ENCODE data around the gene FAM83B. TPM values are rescaled to one million over a fixed set of nuclear protein-coding genes. Genes with fewer than 3 reads are reported as not detected.

FAM83B gene
- total and polyA plus RNA-seq, 7 donors, result 0.04 to 1.7 (median 0.47) TPM

DNA sequence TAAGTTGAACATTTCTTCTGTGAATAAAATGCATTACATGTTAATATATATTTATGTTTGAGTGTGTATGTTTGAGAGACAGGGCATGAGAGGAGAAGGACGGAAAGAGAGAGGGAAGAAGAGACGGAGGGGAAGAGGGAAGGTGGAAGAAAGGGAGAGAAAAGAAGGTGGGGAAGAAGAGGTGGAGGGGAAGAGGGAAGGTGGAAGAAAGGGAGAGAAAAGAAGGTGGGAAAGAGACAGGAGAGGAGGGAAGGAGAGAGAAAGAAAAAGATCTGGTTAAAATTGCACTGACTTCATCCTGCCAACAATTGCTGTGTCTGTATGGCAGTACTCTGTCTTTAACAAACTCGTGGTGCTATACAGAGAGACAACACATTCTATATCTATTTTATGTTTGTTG lies 29.0 kb downstream of the FAM83B start:
- H3K4me1 ChIP-seq, result no peaks in the 10 kb centered on the region
- no peak for ATAC-seq
- 71 to 77% (median 73%) methylated on average over 3 of the region's 3 CpGs for WGBS, 3 donors
- no peak overlapping the region for H3K4me3 ChIP-seq
- H3K36me3 ChIP-seq (ENCODE audit: insufficient read depth in 1 of 2, low read depth in 1 of 2), result no peaks in the 10 kb centered on the region
- H3K9me3 ChIP-seq, result no peaks in the 10 kb centered on the region
- H3K27me3 ChIP-seq (ENCODE audit: insufficient read depth in 3 of 3, low read length in 2 of 3), result no peaks in the 10 kb centered on the region
- H3K27ac ChIP-seq, result no peak overlapping the region
- TF ChIP-seq, protein P1, sequence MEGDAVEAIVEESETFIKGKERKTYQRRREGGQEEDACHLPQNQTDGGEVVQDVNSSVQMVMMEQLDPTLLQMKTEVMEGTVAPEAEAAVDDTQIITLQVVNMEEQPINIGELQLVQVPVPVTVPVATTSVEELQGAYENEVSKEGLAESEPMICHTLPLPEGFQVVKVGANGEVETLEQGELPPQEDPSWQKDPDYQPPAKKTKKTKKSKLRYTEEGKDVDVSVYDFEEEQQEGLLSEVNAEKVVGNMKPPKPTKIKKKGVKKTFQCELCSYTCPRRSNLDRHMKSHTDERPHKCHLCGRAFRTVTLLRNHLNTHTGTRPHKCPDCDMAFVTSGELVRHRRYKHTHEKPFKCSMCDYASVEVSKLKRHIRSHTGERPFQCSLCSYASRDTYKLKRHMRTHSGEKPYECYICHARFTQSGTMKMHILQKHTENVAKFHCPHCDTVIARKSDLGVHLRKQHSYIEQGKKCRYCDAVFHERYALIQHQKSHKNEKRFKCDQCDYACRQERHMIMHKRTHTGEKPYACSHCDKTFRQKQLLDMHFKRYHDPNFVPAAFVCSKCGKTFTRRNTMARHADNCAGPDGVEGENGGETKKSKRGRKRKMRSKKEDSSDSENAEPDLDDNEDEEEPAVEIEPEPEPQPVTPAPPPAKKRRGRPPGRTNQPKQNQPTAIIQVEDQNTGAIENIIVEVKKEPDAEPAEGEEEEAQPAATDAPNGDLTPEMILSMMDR (IDR thresholded peaks at IDR 0.05), result no peak
- intact Hi-C loops (cut with DNase I), result no loop called here
- no peak for DNase-seq

DNA sequence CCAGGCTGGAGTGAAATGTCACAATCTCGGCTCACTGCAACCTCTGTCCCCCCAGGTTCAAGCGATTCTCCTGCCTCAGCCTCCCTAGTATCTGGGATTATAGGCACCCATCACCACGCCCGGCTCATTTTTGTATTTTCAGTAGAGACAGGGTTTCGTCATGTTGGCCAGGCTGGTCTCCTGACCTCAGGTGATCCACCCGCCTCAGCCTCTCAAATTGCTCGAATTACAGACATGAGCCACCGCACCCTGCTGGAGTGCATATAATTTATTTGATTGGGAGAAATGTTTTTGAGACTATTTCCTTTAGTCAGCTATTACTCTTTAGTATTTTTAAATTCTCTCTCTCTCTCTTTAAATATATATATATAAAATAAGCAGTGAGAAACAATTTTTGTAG lies 29.8 kb downstream of the FAM83B start:
- WGBS, 3 donors, result 62 to 80% (median 63%) methylated on average over 8 of the region's 8 CpGs
- H3K27me3 ChIP-seq (ENCODE audit: insufficient read depth in 3 of 3, low read length in 2 of 3), result no peaks in the 10 kb centered on the region
- no peak overlapping the region for H3K27ac ChIP-seq
- no peak for DNase-seq
- intact Hi-C loops (cut with DNase I), result no loop called here
- TF ChIP-seq, protein P1 (IDR thresholded peaks at IDR 0.05), result no peak
- H3K36me3 ChIP-seq (ENCODE audit: insufficient read depth in 1 of 2, low read depth in 1 of 2), result no peaks in the 10 kb centered on the region
- no peaks in the 10 kb centered on the region for H3K4me1 ChIP-seq
- H3K4me3 ChIP-seq, result no peak overlapping the region
- H3K9me3 ChIP-seq, result no peaks in the 10 kb centered on the region
- no peak for ATAC-seq

DNA sequence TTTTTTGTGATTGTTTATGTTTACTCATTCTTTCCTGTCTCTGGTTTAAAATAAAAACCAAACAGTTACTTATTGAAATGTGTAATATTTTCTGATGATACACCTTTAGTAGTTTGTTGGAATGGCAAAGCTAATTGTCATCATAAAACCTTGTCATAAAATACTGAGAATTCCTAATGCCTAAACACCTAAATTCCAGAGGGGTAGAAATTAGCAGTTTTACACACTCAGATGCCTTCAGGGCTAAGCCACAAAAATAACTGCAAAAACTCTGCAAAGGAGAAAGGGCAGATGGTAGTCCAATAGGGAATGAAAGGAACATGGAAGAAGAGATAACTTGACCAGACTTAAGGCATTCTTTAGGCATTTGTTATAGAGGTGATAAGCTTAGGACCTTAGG lies 30.3 kb downstream of the FAM83B start:
- Histone ChIP-seq H3K9me3 (no peaks in the 10 kb centered on the region), H3K4me1 (no peaks in the 10 kb centered on the region), H3K27me3 (ENCODE audit: insufficient read depth in 3 of 3, low read length in 2 of 3) (no peaks in the 10 kb centered on the region), H3K4me3 (no peak overlapping the region), H3K36me3 (ENCODE audit: insufficient read depth in 1 of 2, low read depth in 1 of 2) (no peaks in the 10 kb centered on the region), H3K27ac (no peak overlapping the region)
- no peak for DNase-seq
- ATAC-seq, result no peak
- intact Hi-C loops (cut with DNase I), result no loop called here
- TF ChIP-seq, protein P1 (IDR thresholded peaks at IDR 0.05), result no peak

DNA sequence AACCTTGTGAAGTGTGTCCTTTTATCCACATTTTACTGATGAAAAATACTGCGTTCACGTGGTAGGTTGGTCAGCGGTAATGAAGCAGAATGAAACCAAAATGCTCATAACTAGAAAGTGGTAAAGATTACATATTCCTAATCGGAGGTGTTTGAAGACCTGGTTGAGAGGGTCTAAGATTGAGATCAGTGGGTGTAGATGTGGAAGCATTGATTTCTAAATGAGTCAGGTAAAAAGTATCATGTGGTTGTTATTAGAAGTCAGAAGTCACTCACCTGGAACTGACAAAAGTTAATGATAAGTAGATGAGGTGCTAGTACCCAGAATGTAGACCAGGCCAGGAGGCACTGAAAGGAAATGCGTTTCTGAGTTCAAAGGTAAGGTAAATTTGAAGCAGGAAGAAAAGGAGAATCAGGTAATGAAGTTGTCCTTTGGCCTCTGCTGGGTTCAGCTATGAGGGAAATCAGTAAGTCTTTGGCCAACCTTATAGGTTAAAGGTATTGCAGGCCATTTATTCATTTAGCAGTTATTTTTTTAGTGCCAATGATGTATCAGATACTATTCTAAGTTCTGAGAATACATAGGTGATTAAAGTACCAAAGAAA lies 31.2 kb downstream of the FAM83B start:
- H3K36me3 ChIP-seq (ENCODE audit: insufficient read depth in 1 of 2, low read depth in 1 of 2), result no peaks in the 10 kb centered on the region
- ATAC-seq (no peak), DNase-seq (no peak)
- no peak overlapping the region for H3K27ac ChIP-seq
- intact Hi-C loops (cut with DNase I), result no loop called here
- 87 to 91% (median 90%) methylated on average over 5 of the region's 5 CpGs for WGBS, 3 donors
- no peaks in the 10 kb centered on the region for H3K27me3 ChIP-seq (ENCODE audit: insufficient read depth in 3 of 3, low read length in 2 of 3)
- no peaks in the 10 kb centered on the region for H3K4me1 ChIP-seq
- H3K9me3 ChIP-seq, result no peaks in the 10 kb centered on the region
- H3K4me3 ChIP-seq, result no peak overlapping the region
- TF ChIP-seq, protein P1 (IDR thresholded peaks at IDR 0.05), result no peak

DNA sequence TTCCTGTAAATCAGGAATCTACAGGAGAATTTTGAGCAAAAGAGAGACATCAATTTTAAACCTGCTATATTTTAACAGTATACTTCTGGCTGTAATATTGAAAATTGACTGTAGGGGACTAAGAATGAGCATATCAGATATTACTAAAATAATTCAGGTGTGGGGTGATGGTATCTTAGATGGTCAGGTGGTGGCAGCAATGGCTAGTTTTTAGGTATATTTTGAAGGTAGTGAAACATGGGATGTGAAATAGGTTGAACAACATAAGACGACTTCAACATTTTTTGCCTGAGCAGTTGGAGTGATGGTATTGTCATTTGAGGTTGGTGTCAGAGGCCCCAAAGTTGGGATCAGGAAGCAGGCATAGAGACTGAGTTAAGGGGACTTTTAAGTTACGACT lies 32.1 kb downstream of the FAM83B start:
- H3K9me3 ChIP-seq, result no peaks in the 10 kb centered on the region
- WGBS, 3 donors, result 83 to 92% (median 92%) methylated on average over 2 of the region's 2 CpGs
- DNase-seq (no peak), ATAC-seq (no peak)
- no peaks in the 10 kb centered on the region for H3K36me3 ChIP-seq (ENCODE audit: insufficient read depth in 1 of 2, low read depth in 1 of 2)
- TF ChIP-seq, protein P1 (IDR thresholded peaks at IDR 0.05), result no peak
- no peak overlapping the region for H3K27ac ChIP-seq
- H3K27me3 ChIP-seq (ENCODE audit: insufficient read depth in 3 of 3, low read length in 2 of 3), result no peaks in the 10 kb centered on the region
- intact Hi-C loops (cut with DNase I), result no loop called here
- no peak overlapping the region for H3K4me3 ChIP-seq
- H3K4me1 ChIP-seq, result no peaks in the 10 kb centered on the region
